NB4 (cell line): ENCODE results near the gene KLF7.

ENCODE experiments used
- CTCF ChIP-seq: IDR thresholded peaks from one replicate; pipeline ENCODE4 v1.5.1; 2012; ENCODE audit warnings: low read depth, low read length
- POLR2A ChIP-seq: IDR thresholded peaks from 2 replicates; pipeline ENCODE4 v1.6.1; 2011; ENCODE audit warnings: mild to moderate bottlenecking; ENCODE audit not compliant: insufficient read length; ENCODE audit errors: extremely low read depth
- TF ChIP-seq, protein P1 (sequence below): IDR thresholded peaks from 2 replicates; pipeline ENCODE4 v1.6.1; 2011; ENCODE audit warnings: low read depth, low read length

- TF ChIP-seq, protein P1, sequence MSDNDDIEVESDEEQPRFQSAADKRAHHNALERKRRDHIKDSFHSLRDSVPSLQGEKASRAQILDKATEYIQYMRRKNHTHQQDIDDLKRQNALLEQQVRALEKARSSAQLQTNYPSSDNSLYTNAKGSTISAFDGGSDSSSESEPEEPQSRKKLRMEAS: no peak
- TF ChIP-seq CTCF (no peak), POLR2A (no peak)
These were observed 99.6 kb downstream of the KLF7 start for GRCh38 chr2:207066166-207066565.
